Ishikawa (cell line): Measurements from ENCODE around the gene STAT4.

Experiments used
- CEBPB ChIP-seq: IDR thresholded peaks from 2 replicates; pipeline ENCODE4 v1.6.1; 2012
- CREB1 ChIP-seq: IDR thresholded peaks from 2 replicates; pipeline ENCODE4 v1.6.1; 2012; ENCODE audit warnings: low read depth
- EGR1 ChIP-seq: IDR thresholded peaks from 2 replicates; pipeline ENCODE4 v1.6.1; 2012
- EP300 ChIP-seq: IDR thresholded peaks from 2 replicates; pipeline ENCODE4 v1.6.1; 2012; ENCODE audit warnings: borderline replicate concordance
- FOXM1 ChIP-seq: IDR thresholded peaks from 2 replicates; pipeline ENCODE4 v1.6.1; 2012; ENCODE audit warnings: low read depth, borderline replicate concordance
- NFIC ChIP-seq: IDR thresholded peaks from 2 replicates; pipeline ENCODE4 v1.6.1; 2012
- RAD21 ChIP-seq: IDR thresholded peaks from 2 replicates; pipeline ENCODE4 v1.6.1; 2012; ENCODE audit warnings: low read depth
- TAF1 ChIP-seq: IDR thresholded peaks from 2 replicates; pipeline ENCODE4 v1.6.1; 2012; ENCODE audit warnings: low read depth, mild to moderate bottlenecking
- TCF12 ChIP-seq: IDR thresholded peaks from 2 replicates; pipeline ENCODE4 v1.6.1; 2012; ENCODE audit warnings: low read depth
- TEAD4 ChIP-seq: IDR thresholded peaks from 2 replicates; pipeline ENCODE4 v1.6.1; 2012
- USF1 ChIP-seq: IDR thresholded peaks from 2 replicates; pipeline ENCODE4 v1.6.1; 2012
- YY1 ChIP-seq: IDR thresholded peaks from 2 replicates; pipeline ENCODE4 v1.6.1; 2012; ENCODE audit warnings: low read depth
- ZBTB7A ChIP-seq: IDR thresholded peaks from 2 replicates; pipeline ENCODE4 v1.6.1; 2012; ENCODE audit warnings: low read depth
- TF ChIP-seq, protein P1 (sequence below): IDR thresholded peaks from 2 replicates; pipeline ENCODE4 v1.6.1; 2012
- TF ChIP-seq, protein P2 (sequence below): IDR thresholded peaks from 2 replicates; pipeline ENCODE4 v1.6.1; 2012; ENCODE audit warnings: low read depth, mild to moderate bottlenecking

The STAT4 gene

DNA sequence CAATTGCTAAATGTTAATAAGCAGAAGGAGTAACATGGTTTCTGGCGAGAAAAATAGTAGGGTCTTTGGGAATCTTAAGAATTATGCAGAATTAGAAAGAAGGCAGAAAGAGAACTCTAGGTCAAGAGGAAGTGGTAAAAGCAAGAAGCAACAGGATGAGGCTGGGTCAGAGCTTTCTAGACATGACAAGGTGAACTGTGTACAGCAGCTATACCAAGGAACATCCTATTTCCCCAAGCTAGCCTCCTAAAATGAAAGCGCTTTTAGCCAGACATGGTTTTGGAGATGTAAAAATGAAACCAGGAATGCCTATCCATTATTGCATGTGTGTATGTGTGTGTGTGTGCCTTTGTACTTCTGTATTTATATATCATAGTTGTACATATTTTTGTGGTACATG lies 94.6 kb downstream of the STAT4 start:
- TF ChIP-seq EGR1: no peak
- TF ChIP-seq, protein P1, sequence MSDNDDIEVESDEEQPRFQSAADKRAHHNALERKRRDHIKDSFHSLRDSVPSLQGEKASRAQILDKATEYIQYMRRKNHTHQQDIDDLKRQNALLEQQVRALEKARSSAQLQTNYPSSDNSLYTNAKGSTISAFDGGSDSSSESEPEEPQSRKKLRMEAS: no peak
- TF ChIP-seq EP300: no peak
- no peak for TF ChIP-seq ZBTB7A
- TF ChIP-seq NFIC: no peak
- TF ChIP-seq, protein P2, sequence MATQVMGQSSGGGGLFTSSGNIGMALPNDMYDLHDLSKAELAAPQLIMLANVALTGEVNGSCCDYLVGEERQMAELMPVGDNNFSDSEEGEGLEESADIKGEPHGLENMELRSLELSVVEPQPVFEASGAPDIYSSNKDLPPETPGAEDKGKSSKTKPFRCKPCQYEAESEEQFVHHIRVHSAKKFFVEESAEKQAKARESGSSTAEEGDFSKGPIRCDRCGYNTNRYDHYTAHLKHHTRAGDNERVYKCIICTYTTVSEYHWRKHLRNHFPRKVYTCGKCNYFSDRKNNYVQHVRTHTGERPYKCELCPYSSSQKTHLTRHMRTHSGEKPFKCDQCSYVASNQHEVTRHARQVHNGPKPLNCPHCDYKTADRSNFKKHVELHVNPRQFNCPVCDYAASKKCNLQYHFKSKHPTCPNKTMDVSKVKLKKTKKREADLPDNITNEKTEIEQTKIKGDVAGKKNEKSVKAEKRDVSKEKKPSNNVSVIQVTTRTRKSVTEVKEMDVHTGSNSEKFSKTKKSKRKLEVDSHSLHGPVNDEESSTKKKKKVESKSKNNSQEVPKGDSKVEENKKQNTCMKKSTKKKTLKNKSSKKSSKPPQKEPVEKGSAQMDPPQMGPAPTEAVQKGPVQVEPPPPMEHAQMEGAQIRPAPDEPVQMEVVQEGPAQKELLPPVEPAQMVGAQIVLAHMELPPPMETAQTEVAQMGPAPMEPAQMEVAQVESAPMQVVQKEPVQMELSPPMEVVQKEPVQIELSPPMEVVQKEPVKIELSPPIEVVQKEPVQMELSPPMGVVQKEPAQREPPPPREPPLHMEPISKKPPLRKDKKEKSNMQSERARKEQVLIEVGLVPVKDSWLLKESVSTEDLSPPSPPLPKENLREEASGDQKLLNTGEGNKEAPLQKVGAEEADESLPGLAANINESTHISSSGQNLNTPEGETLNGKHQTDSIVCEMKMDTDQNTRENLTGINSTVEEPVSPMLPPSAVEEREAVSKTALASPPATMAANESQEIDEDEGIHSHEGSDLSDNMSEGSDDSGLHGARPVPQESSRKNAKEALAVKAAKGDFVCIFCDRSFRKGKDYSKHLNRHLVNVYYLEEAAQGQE: no peak
- no peak for TF ChIP-seq FOXM1
- TF ChIP-seq CEBPB: no peak
- no peak for TF ChIP-seq CREB1
- no peak for TF ChIP-seq YY1
- no peak for TF ChIP-seq TEAD4
- no peak for TF ChIP-seq RAD21
- TF ChIP-seq TAF1: no peak

- TF ChIP-seq FOXM1 (no peak), ZBTB7A (no peak)
Observed at GRCh38 chr2:191053256-191053655, 97.5 kb downstream of the STAT4 start.

DNA sequence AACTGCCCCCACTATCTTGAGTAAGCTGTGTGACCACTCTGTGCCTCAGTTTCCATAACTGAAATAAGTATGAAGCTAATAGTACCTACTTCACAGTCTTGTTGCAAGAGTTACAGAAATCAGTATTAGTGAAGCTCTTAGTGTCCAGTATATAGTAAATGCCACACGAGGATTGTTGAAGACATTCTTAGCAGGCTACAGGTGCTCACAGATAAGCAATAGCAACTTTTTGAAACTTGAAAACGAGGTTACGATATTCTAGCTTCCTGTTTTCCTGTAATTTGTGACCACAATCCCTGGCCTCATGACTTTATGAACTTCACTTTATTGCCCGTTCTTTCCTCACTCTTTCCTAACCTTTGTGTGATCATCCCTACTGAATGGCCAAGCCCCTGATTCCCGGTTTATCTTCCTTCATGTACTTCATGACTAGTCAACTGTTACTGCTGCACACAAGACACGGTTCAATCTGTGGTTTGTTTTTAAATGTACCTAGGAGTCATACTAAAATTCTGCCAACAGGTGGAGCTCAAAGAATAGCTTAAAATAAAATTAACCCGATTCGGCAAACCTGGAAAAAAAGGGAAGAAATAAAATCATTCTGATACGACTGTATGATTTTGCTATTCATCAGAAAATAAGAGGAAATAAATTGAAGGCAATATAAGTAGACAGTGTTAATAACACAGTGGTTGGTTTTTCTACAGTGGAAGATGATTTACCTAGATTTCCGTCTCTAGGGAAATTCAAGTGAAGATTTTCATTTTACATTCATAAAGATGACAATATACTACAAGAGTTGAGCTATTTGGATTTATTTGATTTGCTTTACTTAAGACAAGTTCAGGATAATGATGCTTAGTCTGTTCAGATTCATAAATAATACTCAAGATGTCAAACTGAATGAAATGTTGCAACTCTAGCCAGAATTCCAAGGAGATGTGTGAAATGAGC lies 98.7 kb downstream of the STAT4 start:
- TF ChIP-seq RAD21 (peak; percentile 76), FOXM1 (no peak)

DNA sequence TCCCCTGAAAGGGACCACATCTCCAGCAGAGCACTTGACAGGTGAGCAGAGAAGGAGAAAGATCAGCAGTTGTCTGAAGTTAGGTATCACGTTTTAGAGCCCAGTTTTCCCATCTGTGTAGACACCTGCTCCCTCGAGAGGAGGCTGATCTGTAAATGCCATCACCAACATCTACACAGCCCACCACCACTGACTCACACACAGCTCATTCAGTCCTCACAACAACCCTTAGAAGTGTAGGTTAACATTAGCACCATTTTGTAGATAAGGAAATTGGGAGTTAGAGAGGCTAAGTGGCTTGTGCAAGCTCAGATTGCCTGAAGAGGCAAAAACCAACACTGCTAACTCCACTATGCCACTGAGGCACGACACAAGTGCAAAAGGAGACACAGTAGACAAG lies 99.6 kb downstream of the STAT4 start:
- no peak for TF ChIP-seq EGR1
- TF ChIP-seq TAF1: no peak
- no peak for TF ChIP-seq ZBTB7A
- TF ChIP-seq, protein P1: no peak
- TF ChIP-seq TCF12: no peak
- no peak for TF ChIP-seq RAD21
- TF ChIP-seq TEAD4: no peak
- TF ChIP-seq EP300: no peak
- TF ChIP-seq CEBPB: no peak
- TF ChIP-seq, protein P2: no peak
- TF ChIP-seq NFIC: no peak
- no peak for TF ChIP-seq CREB1
- no peak for TF ChIP-seq USF1
- TF ChIP-seq YY1: no peak
- TF ChIP-seq FOXM1: no peak

DNA sequence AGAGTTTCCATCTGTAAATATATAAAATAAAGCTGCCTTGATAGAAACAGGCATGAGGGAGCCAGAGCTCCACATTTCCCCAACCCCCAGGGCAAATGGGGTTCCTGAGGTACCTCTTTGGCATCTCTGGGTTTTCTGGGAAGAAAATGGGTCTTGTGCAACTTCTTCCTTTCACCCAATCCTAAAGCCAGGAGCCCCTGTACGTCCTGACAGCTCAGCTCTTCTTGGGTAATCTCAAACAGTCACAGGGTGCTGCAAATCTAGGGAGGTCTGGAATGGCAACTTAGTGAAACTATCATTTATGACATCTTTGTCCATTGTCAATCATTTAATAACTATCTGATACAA lies 100.2 kb downstream of the STAT4 start:
- TF ChIP-seq FOXM1: no peak
- TF ChIP-seq, protein P2: no peak
- no peak for TF ChIP-seq TCF12
- TF ChIP-seq TEAD4: no peak
- TF ChIP-seq CEBPB: no peak
- no peak for TF ChIP-seq RAD21
- no peak for TF ChIP-seq EGR1
- TF ChIP-seq, protein P1: no peak
- no peak for TF ChIP-seq NFIC
- no peak for TF ChIP-seq EP300
- no peak for TF ChIP-seq TAF1
- TF ChIP-seq CREB1: no peak
- no peak for TF ChIP-seq YY1
